HG03175 (cell line): ENCODE data around the gene CAPZA2.
"Not testable (repeated sequence)": the region's sequence is repeated elsewhere in the genome, so short reads cannot be mapped to it uniquely, and the experiment has no call there.

Experiments used
- ATAC-seq: cut with Tn5 transposase; IDR thresholded peaks from one replicate; pipeline ENCODE4 v1.9.1; 2021; ENCODE audit warnings: mild to moderate bottlenecking, moderate library complexity; ENCODE audit not compliant: unreplicated experiment

CAPZA2 gene

DNA sequence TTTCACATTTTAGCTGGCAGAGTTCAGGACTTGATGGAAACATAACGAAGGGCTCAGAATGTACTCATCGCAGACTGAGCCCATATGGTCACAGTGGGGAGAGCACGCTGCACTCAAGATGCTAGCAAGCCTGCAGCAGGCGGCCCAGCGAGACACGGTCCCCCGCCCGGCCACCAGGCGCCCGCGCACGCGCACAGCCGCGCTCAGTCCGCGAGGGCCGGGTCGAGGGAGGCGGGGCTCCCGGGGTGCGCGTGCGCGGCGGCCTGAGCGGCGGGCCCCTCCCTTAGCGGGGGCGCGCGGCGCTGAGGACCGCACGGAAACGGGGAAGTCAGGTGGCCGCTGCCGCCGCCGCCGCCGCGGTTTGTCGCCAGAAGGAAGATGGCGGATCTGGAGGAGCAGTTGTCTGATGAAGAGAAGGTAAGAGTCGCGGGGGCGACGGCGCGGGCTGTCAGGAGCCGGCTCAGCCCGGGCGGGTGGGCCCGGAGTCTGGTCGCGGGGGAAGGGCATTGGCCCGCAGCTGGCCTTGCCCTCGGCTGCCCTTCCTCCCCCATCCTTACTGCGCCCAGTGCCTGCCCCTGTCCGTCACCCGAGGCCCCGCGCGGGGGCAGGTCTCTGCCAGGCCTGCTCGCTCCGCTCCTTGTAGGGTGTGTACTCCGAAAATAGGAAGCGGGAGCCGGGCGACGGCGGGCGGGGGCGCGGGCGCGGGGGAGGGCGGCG lies at the start of gene CAPZA2:
CAPZA2 (plus strand) TSS at position 354 of the 717 bp plus-strand sequence; CDS start at position 379, 25 bp downstream.
- peak; percentile 91 for ATAC-seq

- ATAC-seq: no peak
These were observed 49.5 kb upstream of the CAPZA2 start for GRCh38 chr7:116812860-116813259.

- ATAC-seq: not testable (repeated sequence)
These were observed 49.0 kb upstream of the CAPZA2 start for GRCh38 chr7:116813371-116813770.

DNA sequence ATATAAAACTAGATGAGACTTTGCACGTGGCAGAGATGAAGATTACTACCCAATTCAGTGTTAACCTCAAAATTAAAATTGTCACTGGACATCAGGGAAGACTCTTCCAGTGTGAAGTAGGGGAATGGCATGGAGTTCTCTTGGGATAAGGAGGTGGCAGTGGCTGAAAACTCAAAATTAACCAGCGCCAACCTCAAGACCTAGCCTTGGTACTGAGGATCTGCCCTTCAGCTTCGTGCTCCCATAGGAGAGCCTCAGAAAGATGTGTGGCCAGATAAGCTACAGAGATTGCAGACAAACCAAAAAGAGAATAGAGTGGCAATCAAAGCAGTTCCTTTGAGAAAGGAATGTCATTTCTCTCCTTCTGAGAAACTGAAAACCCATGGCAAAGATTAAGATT lies 47.3 kb upstream of the CAPZA2 start:
- no peak for ATAC-seq

GRCh38 chr7:116820149-116820548 lies 42.2 kb upstream of the CAPZA2 start:
- no peak for ATAC-seq

DNA sequence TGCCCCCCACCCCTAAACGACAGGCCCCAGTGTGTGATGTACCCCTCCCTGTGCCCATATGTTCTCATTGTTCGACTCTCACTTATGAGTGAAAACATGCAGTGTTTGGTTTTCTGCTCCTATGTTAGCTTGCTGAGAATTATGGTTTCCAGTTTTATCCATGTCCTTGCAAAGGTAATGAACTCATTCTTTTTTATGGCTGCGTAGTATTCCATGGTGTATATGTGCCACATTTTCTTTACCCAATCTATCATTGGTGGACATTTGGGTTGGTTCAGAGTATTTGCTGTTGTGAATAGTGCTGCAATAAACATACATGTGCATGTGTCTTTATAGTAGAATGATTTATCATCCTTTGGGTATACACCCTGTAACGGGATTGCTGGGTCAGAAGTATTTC lies 40.7 kb upstream of the CAPZA2 start:
- not testable (repeated sequence) for ATAC-seq

GRCh38 chr7:116824449-116824848 lies 37.9 kb upstream of the CAPZA2 start:
- ATAC-seq: no peak

- ATAC-seq: no peak
These were observed 34.1 kb upstream of the CAPZA2 start for GRCh38 chr7:116828281-116828680.

- no peak for ATAC-seq
These were observed 33.3 kb upstream of the CAPZA2 start for GRCh38 chr7:116829041-116829440.

DNA sequence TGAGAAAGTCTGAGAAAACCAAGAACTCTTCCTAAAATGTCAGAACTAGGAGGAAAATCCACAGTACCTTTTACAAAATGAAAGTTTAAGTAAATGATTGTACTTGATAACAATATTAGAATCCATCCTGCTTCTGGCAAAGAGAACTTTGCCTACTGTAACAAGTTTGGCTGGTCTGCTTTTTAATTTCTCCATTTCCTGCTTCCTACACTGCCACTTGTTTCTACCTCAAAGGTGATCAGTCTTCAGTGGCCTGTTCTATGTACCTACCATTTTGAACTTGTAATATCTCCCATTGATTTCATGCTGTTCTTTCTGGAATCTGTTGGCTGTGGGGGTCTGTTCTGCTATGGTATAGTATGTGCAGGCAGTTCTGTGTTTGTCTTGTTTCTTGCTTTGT lies 32.9 kb upstream of the CAPZA2 start:
- ATAC-seq: no peak

- no peak for ATAC-seq
These were observed 29.7 kb upstream of the CAPZA2 start for GRCh38 chr7:116832692-116833091.

GRCh38 chr7:116834815-116835504 lies 27.4 kb upstream of the CAPZA2 start:
- no peak for ATAC-seq

DNA sequence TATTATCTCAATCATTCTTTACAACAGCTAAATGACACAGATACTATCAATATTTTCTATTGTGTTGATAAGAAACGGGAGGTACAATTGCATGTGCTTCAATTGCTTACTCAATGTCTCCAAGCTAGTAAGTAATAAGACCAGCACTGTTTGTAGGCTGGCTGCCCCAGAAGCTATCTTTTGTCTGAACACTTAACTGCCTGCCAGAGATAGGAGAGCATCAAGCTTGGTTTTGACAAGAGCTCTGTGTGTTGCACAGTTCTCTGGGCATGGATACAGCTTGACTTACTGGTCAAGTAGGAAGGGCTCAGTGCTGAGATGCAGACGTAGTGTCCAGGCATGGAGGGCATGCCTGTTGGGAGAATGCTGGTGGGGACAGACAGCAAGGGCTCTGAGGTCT lies 26.3 kb upstream of the CAPZA2 start:
- ATAC-seq: no peak

DNA sequence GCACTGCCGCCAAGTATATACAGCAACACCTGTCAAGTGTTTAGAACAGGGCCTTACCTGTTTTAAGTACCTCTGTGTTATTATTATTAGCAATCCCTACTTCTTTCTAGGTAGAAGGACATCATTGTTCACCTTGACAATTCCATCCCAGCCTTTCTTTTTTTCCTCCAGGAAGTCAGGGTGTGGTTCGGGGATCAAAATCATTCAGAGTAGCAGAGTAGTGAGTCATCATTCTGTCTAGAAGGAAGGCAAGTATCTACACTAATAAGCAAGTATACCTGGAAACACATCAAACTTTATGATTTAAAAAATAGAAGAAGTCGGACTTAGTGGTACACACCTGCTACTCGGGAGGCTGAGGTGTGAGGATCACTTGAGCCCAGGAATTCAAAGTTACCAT lies 25.5 kb upstream of the CAPZA2 start:
- no peak for ATAC-seq

GRCh38 chr7:116837586-116837985 lies 24.8 kb upstream of the CAPZA2 start:
- ATAC-seq: no peak

DNA sequence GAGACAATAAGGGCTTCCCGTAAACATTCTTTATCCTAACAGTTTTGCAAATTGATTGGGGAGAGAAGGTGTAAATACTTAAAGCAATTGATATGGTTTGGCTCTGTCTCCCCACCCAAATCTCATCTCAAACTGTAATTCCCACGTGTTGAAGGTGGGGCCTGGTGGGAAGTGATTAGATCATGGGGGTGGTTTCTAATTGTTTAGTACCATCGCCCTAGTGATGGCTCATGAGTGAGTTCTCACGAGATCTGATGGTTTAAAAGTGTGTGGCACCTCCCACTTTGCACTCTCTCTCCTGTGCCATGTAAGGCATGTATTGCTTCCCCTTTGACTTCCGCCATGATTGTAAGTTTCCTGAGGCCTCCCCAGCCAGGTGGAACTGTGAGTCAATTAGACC lies 22.1 kb upstream of the CAPZA2 start:
- no peak for ATAC-seq

DNA sequence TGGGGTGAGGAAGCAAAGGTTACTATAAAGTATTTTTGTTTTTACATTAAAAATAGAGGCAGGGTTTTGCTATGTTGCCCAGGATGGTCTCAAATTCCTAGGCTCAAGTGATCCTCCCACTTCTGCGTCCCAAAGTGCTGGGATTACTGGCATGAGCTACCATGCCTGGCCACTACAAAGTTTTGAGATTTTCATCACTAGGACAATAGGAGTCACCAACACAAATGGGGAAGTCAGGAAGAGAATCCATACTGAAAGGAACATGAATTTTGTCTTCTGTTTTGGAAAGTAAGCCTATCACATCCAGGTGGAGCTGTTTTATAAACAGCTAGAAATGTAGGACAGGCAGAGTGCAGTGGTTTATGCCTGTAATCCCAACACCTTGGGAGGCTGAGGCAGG lies 20.0 kb upstream of the CAPZA2 start:
- no peak for ATAC-seq

DNA sequence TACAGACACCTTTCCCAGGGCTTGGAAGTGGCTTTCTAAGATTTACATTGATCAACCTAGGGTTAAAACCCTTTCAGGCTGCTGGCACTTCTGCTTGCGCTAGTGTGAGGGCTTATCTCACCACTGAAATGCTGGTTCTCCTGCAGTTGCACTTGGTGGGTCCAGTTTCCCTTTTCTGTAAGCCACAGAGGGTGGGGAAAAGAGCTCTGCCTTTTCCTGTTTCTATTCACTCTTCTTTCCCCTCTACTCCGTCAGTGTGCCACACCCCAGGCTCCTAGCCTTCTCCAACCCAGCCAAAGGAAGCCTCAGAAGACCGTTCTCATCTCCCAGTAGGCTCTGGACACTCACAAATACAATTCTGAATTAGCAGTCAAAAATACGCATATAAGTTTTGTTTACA lies 19.0 kb upstream of the CAPZA2 start:
- no peak for ATAC-seq

DNA sequence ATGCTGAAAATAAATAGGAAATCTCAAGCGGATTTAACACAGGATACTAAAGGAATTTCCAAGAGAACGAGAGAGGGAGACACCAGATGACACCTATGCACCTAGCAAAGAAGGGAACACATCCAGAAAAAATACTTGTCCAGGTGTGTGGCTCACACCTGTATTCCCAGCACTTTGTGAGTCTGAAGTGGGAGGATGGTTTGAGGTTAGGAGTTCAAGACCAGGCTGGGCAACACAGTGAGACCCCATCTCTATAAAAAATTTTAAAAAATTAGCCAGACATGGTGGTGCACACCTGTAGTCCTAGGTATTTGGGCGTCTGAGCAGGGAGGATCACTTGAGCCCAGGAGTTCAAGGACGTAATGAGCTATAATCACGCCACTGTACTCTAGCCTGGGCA lies 11.2 kb upstream of the CAPZA2 start:
- no peak for ATAC-seq

GRCh38 chr7:116851671-116852070 lies 10.7 kb upstream of the CAPZA2 start:
- ATAC-seq: no peak

- no peak for ATAC-seq
These were observed 8.3 kb upstream of the CAPZA2 start for GRCh38 chr7:116854132-116854531.

GRCh38 chr7:116857052-116857451 lies 5.3 kb upstream of the CAPZA2 start:
- no peak for ATAC-seq

DNA sequence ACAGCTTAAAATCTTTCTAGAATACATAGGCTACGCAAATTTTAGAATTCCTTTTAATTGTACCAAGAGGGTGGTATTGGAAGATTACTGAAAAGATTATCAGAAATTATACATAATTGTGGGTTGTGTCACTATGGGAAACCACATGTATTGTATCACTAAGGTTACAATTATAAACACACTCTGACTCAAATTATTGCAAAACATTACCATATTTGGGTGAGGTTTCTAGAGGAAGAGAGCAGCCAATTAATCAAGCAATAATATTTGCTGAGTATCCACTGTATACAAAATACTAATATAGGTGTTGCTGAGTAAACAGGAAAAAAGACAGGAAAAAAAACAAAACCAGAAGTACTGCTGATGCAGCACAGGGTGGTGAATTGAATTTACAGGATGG lies 3.1 kb upstream of the CAPZA2 start:
- no peak for ATAC-seq
